ENCODE results near the gene LRRIQ3. TPM values are rescaled to one million over a fixed set of nuclear protein-coding genes. Genes with fewer than 3 reads are reported as not detected.

LRRIQ3 gene
- total RNA-seq, 6 experiments from 2014 or later = 0.68 to 1.7 (median 1.2) TPM

GRCh38 chr1:74236440-74236839 is 38.5 kb upstream of the LRRIQ3 start:
- Mint-ChIP-seq H3K27me3 (ENCODE audit: insufficient read depth) (no peaks in the 10 kb centered on the region), H3K36me3 (ENCODE audit: low read depth) (no peaks in the 10 kb centered on the region), H3K9me3 (peaks cover 10% of the 10 kb centered on the region), H3K4me3 (no peak overlapping the region), H3K4me1 (ENCODE audit: low read depth) (no peaks in the 10 kb centered on the region), H3K27ac (no peak overlapping the region)
- DNase-seq = no peak
- TF ChIP-seq CTCF (IDR thresholded peaks at IDR 0.05) = no peak

GRCh38 chr1:74235153-74235552 is 37.2 kb upstream of the LRRIQ3 start, which contains the start of gene TNNI3K:
TSS of gene TNNI3K (plus strand) at chr1:74235387. CDS start at chr1:74235452, 65 bp downstream.
- Mint-ChIP-seq H3K27me3 (ENCODE audit: insufficient read depth) (no peaks in the 10 kb centered on the region), H3K4me1 (ENCODE audit: low read depth) (no peaks in the 10 kb centered on the region), H3K9me3 (peaks cover 10% of the 10 kb centered on the region), H3K27ac (no peak within 1 kb of the TSS), H3K36me3 (ENCODE audit: low read depth) (no peaks in the 10 kb centered on the region), H3K4me3 (no peak within 1 kb of the TSS)
- TF ChIP-seq CTCF (IDR thresholded peaks at IDR 0.05) = no peak
- DNase-seq = no peak

- peaks cover 4% of the 10 kb centered on the region; the same call in 1 of the 2 replicates for H3K9me3 Mint-ChIP-seq
- H3K4me1 Mint-ChIP-seq (ENCODE audit: low read depth) = no peaks in the 10 kb centered on the region
- no peak overlapping the region for H3K4me3 Mint-ChIP-seq
- no peak overlapping the region for H3K27ac Mint-ChIP-seq
- TF ChIP-seq CTCF (IDR thresholded peaks at IDR 0.05) = no peak
- no peak for DNase-seq
- H3K27me3 Mint-ChIP-seq (ENCODE audit: insufficient read depth) = no peaks in the 10 kb centered on the region; the same call in 1 of the 2 replicates
- H3K36me3 Mint-ChIP-seq (ENCODE audit: low read depth) = no peaks in the 10 kb centered on the region
Observed at GRCh38 chr1:74223453-74223852, 25.5 kb upstream of the LRRIQ3 start.

GRCh38 chr1:74222701-74223100 is 24.7 kb upstream of the LRRIQ3 start:
- Mint-ChIP-seq H3K36me3 (ENCODE audit: low read depth) (no peaks in the 10 kb centered on the region), H3K27ac (no peak overlapping the region), H3K4me1 (ENCODE audit: low read depth) (no peaks in the 10 kb centered on the region), H3K9me3 (peaks cover 4% of the 10 kb centered on the region; the same call in 1 of the 2 replicates), H3K4me3 (no peak overlapping the region), H3K27me3 (ENCODE audit: insufficient read depth) (no peaks in the 10 kb centered on the region; the same call in 1 of the 2 replicates)
- no peak for DNase-seq
- TF ChIP-seq CTCF (IDR thresholded peaks at IDR 0.05) = no peak

GRCh38 chr1:74215229-74215628 is 17.3 kb upstream of the LRRIQ3 start:
- Mint-ChIP-seq H3K4me3 (no peak overlapping the region), H3K27ac (no peak overlapping the region), H3K27me3 (ENCODE audit: insufficient read depth) (no peaks in the 10 kb centered on the region), H3K36me3 (ENCODE audit: low read depth) (no peaks in the 10 kb centered on the region), H3K9me3 (no peaks in the 10 kb centered on the region), H3K4me1 (ENCODE audit: low read depth) (no peaks in the 10 kb centered on the region)
- DNase-seq = no peak
- TF ChIP-seq CTCF (IDR thresholded peaks at IDR 0.05) = no peak

- Mint-ChIP-seq H3K36me3 (ENCODE audit: low read depth) (no peaks in the 10 kb centered on the region), H3K27me3 (ENCODE audit: insufficient read depth) (no peaks in the 10 kb centered on the region), H3K4me1 (ENCODE audit: low read depth) (peaks cover 14% of the 10 kb centered on the region), H3K9me3 (no peaks in the 10 kb centered on the region), H3K27ac (peak overlapping the region; percentile 17; the same call in 1 of the 2 replicates), H3K4me3 (no peak overlapping the region)
- peak; percentile 19 for DNase-seq
- TF ChIP-seq CTCF (IDR thresholded peaks at IDR 0.05) = no peak
Observed at GRCh38 chr1:74205266-74205665, 7.3 kb upstream of the LRRIQ3 start.

Data from HFFc6 (cell line).